Kidney (tissue), 14 donors: Measurements from ENCODE around the gene GTSE1. TPM values are rescaled to one million over a fixed set of nuclear protein-coding genes. Genes with fewer than 3 reads are reported as not detected.
A peak's percentile ranks its signal among the peaks of the same experiment; 100 is the strongest.

Experiments used
- DNase-seq, 5 donors: peaks; one replicate each; pipeline ENCODE4 v3.0.0-alpha.2; 2013 to 2020
- FAIRE-seq: peaks from 2 replicates; lab custom pipeline; 2012; peaks lifted over from hg19 to GRCh38; lab: Jason Lieb, UNC
- H3K27ac ChIP-seq, 2 donors: one replicate each; pipeline ENCODE4 v1.7.0; 2013; ENCODE audit warnings: low read depth in 2 of 2, low read length in 2 of 2, inconsistent platforms in 1 of 2
- H3K27me3 ChIP-seq: one replicate; pipeline ENCODE4 v1.7.1; 2013; ENCODE audit warnings: low read length, inconsistent platforms; ENCODE audit not compliant: control insufficient read depth, insufficient read depth
- H3K36me3 ChIP-seq, 3 donors: one replicate each; pipeline versions ENCODE4 v1.7.0 to v1.7.1; 2013; ENCODE audit warnings: low read length in 3 of 3, control low read depth in 1 of 3, inconsistent platforms in 1 of 3; ENCODE audit not compliant: insufficient read depth in 3 of 3, control insufficient read depth in 2 of 3
- H3K4me1 ChIP-seq, 3 donors: one replicate each; pipeline versions ENCODE4 v1.7.0 to v1.7.1; 2013; ENCODE audit warnings: low read length in 3 of 3, inconsistent platforms in 1 of 3, low read depth in 1 of 3; ENCODE audit not compliant: control insufficient read depth in 2 of 3, insufficient read depth in 2 of 3
- H3K4me3 ChIP-seq, 3 donors: one replicate each; pipeline versions ENCODE4 v1.7.0 to v1.8.1; 2013; ENCODE audit warnings: low read length in 3 of 3, control low read depth in 1 of 3, inconsistent platforms in 1 of 3
- H3K9ac ChIP-seq, 3 donors: one replicate each; pipeline versions ENCODE4 v1.7.0 to v1.7.1; 2013; ENCODE audit warnings: low read length in 3 of 3, control low read depth in 1 of 3, inconsistent platforms in 1 of 3
- H3K9me3 ChIP-seq, 3 donors: one replicate each; pipeline versions ENCODE4 v1.7.0 to v1.7.1; 2013; ENCODE audit warnings: low read length in 3 of 3, control low read depth in 1 of 3, inconsistent platforms in 1 of 3; ENCODE audit not compliant: control insufficient read depth in 2 of 3, insufficient read depth in 1 of 3
- CTCF ChIP-seq: IDR thresholded peaks from 3 replicates; pipeline ENCODE4 v1.5.1; 2012; ENCODE audit warnings: mild to moderate bottlenecking, moderate library complexity, borderline replicate concordance; ENCODE audit not compliant: insufficient read depth; ENCODE audit errors: extremely low read depth
- intact Hi-C: fragments of 100-400 bp; cut with DNase I; formaldehyde crosslinking; loops from one replicate; pipeline ENCODE4 v1.11.1; 2022
- polyA plus RNA-seq: library from polyadenylated mRNA; stranded (reverse); fragments of 350-450 nt; fragmentation: Illumina TruSeq; extraction: RNeasy Lipid Tissue Mini Kit (QIAGEN cat#74804); gene quantifications from one replicate; pipeline ENCODE4 v1.2.3, GENCODE V29; 2014; ENCODE audit warnings: low read depth, low replicate concordance; ENCODE audit not compliant: insufficient read depth
- total RNA-seq: library from RNA; stranded (reverse); fragmentation: NEBNext Ultra II Directional; extraction: Animal tissue kit (Norgen Biotek cat#: 25700); gene quantifications from one replicate; pipeline ENCODE4 v1.2.1, GENCODE V29; 2021
- donor health status: control.
- donor health status: control.
- donor health status: control.
- donor health status: control.
- donor health status: control.
- donor health status: DM: yes; HTN: yes; CAD: no.
- donor health status: Normal renal cell carcinoma (clear cell type).

The GTSE1 gene
- total and polyA plus RNA-seq, 2 donors from 2014 or later = 0.41 to 0.94 TPM

GRCh38 chr22:46338636-46339035 lies 42.0 kb downstream of the GTSE1 start:
- no peaks in the 10 kb centered on the region for H3K27me3 ChIP-seq
- TF ChIP-seq CTCF = no peak
- H3K4me1 ChIP-seq = peaks cover 0 to 15% (median 4%) of the 10 kb centered on the region in 3 donors
- H3K27ac ChIP-seq = no peak overlapping the region
- peak in 1 of 5 donors; percentile 32 for DNase-seq
- H3K9ac ChIP-seq = no peak overlapping the region
- FAIRE-seq = no peak
- intact Hi-C loops = no loop called here
- no peaks in the 10 kb centered on the region for H3K9me3 ChIP-seq
- peaks cover 5 to 32% (median 18%) of the 10 kb centered on the region in 3 donors for H3K36me3 ChIP-seq
- no peak overlapping the region for H3K4me3 ChIP-seq

GRCh38 chr22:46339956-46340355 lies 43.3 kb downstream of the GTSE1 start:
- intact Hi-C loops = no loop called here

GRCh38 chr22:46340676-46341075 lies 44.0 kb downstream of the GTSE1 start:
- peaks cover 5 to 48% (median 25%) of the 10 kb centered on the region in 3 donors for H3K36me3 ChIP-seq

More at GRCh38 chr22:46339956-46340355, 43.3 kb downstream of the GTSE1 start:
- Histone ChIP-seq H3K9me3 (no peaks in the 10 kb centered on the region), H3K4me3 (no peak overlapping the region), H3K4me1 (peaks cover 0 to 15% (median 4%) of the 10 kb centered on the region in 3 donors), H3K27me3 (no peaks in the 10 kb centered on the region), H3K9ac (no peak overlapping the region), H3K36me3 (peaks cover 5 to 44% (median 25%) of the 10 kb centered on the region in 3 donors), H3K27ac (no peak overlapping the region)
- no peak for TF ChIP-seq CTCF
- FAIRE-seq = no peak
- peak in 1 of 5 donors; percentile 46 for DNase-seq

More at GRCh38 chr22:46340676-46341075, 44.0 kb downstream of the GTSE1 start:
- Histone ChIP-seq H3K9me3 (no peaks in the 10 kb centered on the region), H3K27ac (no peak overlapping the region), H3K9ac (no peak overlapping the region), H3K4me1 (peaks cover 0 to 15% (median 4%) of the 10 kb centered on the region in 3 donors), H3K27me3 (no peaks in the 10 kb centered on the region), H3K4me3 (peak overlapping the region in 1 of 3 donors; percentile 8)
- DNase-seq (peak in 1 of 5 donors; percentile 47), FAIRE-seq (no peak)
- intact Hi-C loops = no loop called here
- no peak for TF ChIP-seq CTCF
